Subcutaneous abdominal adipose tissue (tissue), 5 donors: ENCODE measurements around the gene CEACAM16.

Source experiments
- H3K27ac ChIP-seq: one replicate; pipeline ENCODE4 v1.7.0; 2013; ENCODE audit warnings: low read depth, mild to moderate bottlenecking, inconsistent platforms, low read length, moderate library complexity
- H3K27me3 ChIP-seq, 5 donors: one replicate each; pipeline ENCODE4 v1.7.0; 2013; ENCODE audit warnings: low read length in 5 of 5, inconsistent platforms in 1 of 5; ENCODE audit not compliant: control insufficient read depth in 5 of 5, insufficient read depth in 4 of 5
- H3K36me3 ChIP-seq, 5 donors: one replicate each; pipeline ENCODE4 v1.7.0; 2013; ENCODE audit warnings: low read length in 5 of 5; ENCODE audit not compliant: control insufficient read depth in 5 of 5, insufficient read depth in 5 of 5
- H3K4me1 ChIP-seq, 5 donors: one replicate each; pipeline ENCODE4 v1.7.0; 2013; ENCODE audit warnings: low read length in 5 of 5, mild to moderate bottlenecking in 3 of 5, moderate library complexity in 1 of 5; ENCODE audit not compliant: control insufficient read depth in 5 of 5, insufficient read depth in 5 of 5
- H3K4me3 ChIP-seq, 5 donors: one replicate each; pipeline ENCODE4 v1.7.0; 2013; ENCODE audit warnings: low read length in 5 of 5, low read depth in 1 of 5
- H3K9ac ChIP-seq, 5 donors: one replicate each; pipeline ENCODE4 v1.7.0; 2013; ENCODE audit warnings: low read length in 5 of 5, mild to moderate bottlenecking in 4 of 5, moderate library complexity in 3 of 5
- H3K9me3 ChIP-seq, 5 donors: one replicate each; pipeline ENCODE4 v1.7.0; 2013; ENCODE audit warnings: low read length in 5 of 5; ENCODE audit not compliant: control insufficient read depth in 5 of 5
- donor health status: healthy.
- donor health status: healthy.
- donor health status: healthy.
- donor health status: healthy.
- donor health status: healthy.

Gene CEACAM16, protein sequence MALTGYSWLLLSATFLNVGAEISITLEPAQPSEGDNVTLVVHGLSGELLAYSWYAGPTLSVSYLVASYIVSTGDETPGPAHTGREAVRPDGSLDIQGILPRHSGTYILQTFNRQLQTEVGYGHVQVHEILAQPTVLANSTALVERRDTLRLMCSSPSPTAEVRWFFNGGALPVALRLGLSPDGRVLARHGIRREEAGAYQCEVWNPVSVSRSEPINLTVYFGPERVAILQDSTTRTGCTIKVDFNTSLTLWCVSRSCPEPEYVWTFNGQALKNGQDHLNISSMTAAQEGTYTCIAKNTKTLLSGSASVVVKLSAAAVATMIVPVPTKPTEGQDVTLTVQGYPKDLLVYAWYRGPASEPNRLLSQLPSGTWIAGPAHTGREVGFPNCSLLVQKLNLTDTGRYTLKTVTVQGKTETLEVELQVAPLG

DNA sequence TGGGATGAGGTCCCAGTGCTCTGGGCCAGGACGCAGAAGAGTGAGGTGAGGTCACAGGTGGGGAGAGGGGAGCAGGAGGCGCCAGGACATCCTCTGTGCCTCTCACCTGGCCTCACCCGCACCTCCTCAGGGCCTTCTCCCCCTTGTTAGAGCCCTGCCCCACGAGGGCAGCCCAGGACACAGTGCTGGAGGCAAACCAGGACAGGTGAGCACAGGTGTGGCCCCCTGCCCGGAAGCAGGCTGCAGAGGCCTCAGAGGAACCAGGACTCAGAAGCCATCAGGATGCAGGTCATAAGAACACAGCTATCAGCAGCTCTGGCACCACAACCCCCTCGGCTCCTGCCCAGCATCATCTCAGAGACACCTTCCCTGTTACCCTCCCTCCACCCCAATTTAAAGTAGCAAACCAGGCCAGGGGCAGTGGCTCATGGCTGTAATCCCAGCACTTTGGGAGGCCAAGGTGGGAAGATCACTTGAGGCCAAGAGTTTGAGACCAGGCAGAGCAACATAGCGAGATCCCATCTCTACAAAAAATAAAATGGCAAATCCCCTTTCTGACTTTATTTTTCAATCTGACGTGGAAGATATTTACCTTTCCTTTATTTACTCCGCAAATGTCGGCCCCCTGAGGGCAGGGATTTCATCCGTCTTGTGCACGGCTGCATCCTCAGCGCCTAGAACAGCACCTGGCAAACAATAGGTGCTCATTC is at the start of gene CEACAM16:
CEACAM16 (plus strand) TSS at position 660 of the 710 bp plus-strand sequence. CDS start 2,306 bp downstream, outside the sequence.
- Histone ChIP-seq H3K4me3 (no peak within 1 kb of the TSS), H3K4me1 (peaks cover 0 to 7% (median 0%) of the 10 kb centered on the region in 5 donors), H3K27me3 (peaks cover 3 to 10% (median 4%) of the 10 kb centered on the region in 5 donors), H3K27ac (no peak within 1 kb of the TSS), H3K36me3 (no peaks in the 10 kb centered on the region), H3K9ac (no peak within 1 kb of the TSS), H3K9me3 (no peaks in the 10 kb centered on the region)

DNA sequence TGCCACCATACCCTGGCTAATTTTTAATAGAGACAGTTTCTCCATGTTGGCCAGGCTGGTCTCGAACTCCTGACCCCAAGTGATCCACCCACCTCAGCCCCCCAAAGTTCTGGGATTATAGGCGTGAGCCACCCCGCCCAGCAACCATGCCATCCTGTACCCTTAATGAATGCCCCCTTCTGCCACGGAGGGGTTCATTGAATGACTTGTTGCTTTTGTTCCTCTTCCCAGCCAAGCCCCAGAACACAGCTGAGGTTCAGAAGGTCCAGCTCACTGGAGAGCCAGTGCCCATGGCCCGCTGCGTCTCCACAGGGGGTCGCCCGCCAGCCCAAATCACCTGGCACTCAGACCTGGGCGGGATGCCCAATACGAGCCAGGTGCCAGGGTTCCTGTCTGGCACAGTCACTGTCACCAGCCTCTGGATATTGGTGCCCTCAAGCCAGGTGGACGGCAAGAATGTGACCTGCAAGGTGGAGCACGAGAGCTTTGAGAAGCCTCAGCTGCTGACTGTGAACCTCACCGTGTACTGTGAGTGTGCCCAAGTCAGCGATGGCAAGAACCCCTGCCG is 49.3 kb upstream of the CEACAM16 start:
- H3K9me3 ChIP-seq, result no peaks in the 10 kb centered on the region
- no peak overlapping the region for H3K4me3 ChIP-seq
- peaks cover 0 to 60% (median 42%) of the 10 kb centered on the region in 5 donors for H3K36me3 ChIP-seq
- H3K27ac ChIP-seq, result no peak overlapping the region
- H3K27me3 ChIP-seq, result no peaks in the 10 kb centered on the region
- H3K4me1 ChIP-seq, result peaks cover 0 to 7% (median 5%) of the 10 kb centered on the region in 5 donors
- H3K9ac ChIP-seq, result no peak overlapping the region

DNA sequence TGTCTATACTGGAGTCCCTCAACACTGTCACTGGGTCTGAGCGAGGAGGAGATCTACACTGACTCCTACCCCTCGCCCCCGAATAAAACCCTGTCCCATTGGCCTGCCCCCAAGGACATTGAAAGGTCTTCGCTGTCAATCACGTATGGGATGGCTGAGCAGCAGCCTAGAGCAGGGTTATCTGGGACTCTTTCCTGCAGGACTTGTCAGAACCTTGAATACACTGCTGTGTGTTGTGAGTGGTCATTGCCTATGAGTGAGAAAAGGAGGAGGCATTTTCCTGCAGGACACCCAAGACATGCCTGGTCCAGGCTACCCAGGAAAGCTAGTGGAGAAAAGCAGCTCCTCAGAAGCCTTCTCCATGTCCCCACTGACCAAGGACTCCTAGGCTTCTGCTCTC is 45.6 kb upstream of the CEACAM16 start:
- Histone ChIP-seq H3K9me3 (no peaks in the 10 kb centered on the region), H3K27ac (no peak overlapping the region), H3K9ac (no peak overlapping the region), H3K27me3 (no peaks in the 10 kb centered on the region), H3K36me3 (peaks cover 0 to 76% (median 55%) of the 10 kb centered on the region in 5 donors), H3K4me3 (no peak overlapping the region), H3K4me1 (peaks cover 0 to 6% (median 5%) of the 10 kb centered on the region in 5 donors)

DNA sequence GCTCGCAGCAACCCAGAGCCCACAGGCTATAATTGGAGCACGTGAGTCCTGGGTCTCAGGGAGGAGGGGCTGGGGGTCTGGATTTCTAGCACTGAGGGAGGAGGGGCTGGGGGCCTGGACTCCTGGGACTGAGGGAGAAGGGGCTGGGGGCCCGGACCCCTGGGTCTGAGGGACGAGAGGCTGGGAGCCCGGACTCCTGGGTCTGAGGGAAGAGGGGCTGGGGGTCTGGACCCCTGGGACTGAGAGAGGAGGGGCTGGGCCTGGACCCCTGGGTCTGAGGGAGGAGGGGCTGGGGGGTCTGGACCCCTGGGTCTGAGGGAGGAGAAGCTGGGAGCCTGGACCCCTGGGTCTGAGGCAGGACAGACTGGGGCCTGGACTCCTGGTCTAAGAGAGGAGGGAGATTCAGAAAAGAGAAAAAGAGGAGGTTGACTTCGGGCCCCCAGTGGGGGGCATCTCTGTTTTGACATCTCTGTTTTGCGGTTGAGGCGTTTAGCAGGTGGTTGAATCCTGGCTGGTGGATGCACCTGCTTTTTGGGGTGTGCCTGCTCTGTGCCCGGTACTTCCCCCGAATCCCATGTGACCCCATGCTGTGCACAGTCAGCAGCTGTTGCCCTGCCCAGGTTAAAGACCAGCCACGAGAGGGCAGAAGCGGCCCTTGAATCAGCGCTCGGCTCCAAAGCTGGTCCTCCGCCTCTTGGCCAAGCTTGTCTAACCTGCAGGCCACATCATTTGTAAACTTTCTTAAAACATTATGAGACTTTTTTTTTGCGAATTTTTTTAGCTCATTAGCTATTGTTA is 44.8 kb upstream of the CEACAM16 start:
- peaks cover 0 to 76% (median 61%) of the 10 kb centered on the region in 5 donors for H3K36me3 ChIP-seq
- H3K9ac ChIP-seq, result no peak overlapping the region
- H3K27me3 ChIP-seq, result no peaks in the 10 kb centered on the region
- H3K4me1 ChIP-seq, result peaks cover 0 to 6% (median 3%) of the 10 kb centered on the region in 5 donors
- H3K4me3 ChIP-seq, result no peak overlapping the region
- H3K9me3 ChIP-seq, result no peaks in the 10 kb centered on the region
- H3K27ac ChIP-seq, result no peak overlapping the region

DNA sequence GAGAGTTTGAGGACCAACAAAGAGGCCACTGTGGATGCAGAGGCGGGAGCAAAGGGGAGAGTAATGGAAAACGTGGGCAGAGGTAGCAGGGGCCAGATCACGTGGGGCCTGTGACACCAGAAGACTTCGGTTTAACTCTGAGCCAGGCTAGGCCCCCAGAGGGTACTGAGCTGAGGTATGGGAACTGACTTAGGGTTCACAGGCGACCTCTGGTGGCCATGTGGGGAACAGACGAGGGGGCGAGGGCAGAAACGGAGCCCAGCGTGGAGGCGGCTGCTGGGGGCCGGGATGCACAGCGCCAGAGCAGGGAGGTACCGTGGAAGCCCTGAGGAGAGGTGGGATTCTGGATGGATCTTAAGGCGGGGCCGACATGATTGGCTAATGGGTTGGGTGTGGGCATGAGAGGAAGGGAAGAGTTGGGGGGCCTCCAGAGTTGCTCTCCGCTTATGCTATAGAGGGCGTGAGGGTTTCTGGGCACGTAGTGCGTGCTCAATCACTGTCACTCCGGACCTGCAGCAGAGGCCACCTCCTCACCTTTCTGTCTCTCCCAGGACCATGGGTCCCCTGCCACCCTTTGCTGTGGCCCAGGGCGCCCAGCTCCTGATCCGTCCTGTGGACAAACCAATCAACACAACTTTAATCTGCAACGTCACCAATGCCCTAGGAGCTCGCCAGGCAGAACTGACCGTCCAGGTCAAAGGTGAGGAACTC is 41.6 kb upstream of the CEACAM16 start:
- Histone ChIP-seq H3K9me3 (no peaks in the 10 kb centered on the region), H3K27me3 (no peaks in the 10 kb centered on the region), H3K4me1 (peaks cover 0 to 6% (median 3%) of the 10 kb centered on the region in 5 donors), H3K36me3 (peaks cover 0 to 74% (median 64%) of the 10 kb centered on the region in 5 donors), H3K9ac (no peak overlapping the region), H3K27ac (no peak overlapping the region), H3K4me3 (no peak overlapping the region)

DNA sequence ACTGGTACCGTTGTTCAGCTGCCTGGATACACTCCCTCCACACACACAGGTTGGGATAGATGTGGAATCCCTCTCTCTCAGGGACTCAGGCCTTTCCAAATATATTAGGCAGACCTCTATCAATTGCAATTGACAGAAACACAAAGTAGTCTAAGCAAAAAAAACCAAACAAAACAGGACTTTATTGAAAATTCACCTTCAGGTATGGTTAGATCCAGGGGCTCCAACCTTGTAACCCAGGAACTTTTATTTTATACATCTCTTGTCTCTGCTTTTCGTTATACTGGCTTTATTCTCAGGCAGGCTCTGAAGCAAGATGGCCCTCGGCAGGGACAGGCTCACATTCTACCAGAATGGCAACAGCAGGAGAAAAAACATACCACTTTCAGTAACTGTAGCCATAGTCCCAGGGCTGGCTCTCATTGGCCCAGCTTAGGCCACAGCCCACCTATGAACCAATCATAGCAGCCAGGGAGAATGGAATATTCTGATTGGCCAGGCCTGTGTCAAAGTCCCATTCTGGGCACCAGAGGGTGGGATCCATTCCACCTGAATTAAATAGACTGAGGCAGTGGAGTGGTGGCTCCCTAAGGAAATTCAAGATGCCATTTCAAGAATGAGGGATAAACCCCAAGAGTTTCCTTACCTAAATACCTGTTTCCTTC is 40.8 kb upstream of the CEACAM16 start:
- no peak overlapping the region for H3K9ac ChIP-seq
- H3K27ac ChIP-seq, result no peak overlapping the region

DNA sequence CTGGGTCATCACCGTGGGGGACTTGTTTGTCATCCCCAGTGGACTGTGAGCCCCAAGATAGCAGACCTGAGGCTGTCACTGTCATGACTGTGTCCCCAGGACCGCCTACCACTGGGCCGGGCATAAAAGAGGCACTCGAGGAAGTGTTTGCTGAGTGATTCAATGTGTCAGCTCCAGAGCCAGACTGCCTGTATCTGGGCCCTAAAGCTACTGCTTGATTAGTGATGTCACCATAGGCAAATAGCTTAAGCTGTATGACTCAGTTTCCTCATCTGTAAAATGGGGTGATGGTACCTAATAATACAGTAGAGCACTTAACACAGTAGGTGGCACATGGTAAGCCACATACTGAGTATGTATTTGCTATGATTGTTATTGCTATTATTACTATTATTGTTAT is 38.9 kb upstream of the CEACAM16 start:
- Histone ChIP-seq H3K27me3 (no peaks in the 10 kb centered on the region), H3K9me3 (no peaks in the 10 kb centered on the region), H3K4me3 (no peak overlapping the region), H3K36me3 (peaks cover 0 to 71% (median 61%) of the 10 kb centered on the region in 5 donors), H3K9ac (no peak overlapping the region), H3K4me1 (peaks cover 0 to 6% (median 3%) of the 10 kb centered on the region in 5 donors), H3K27ac (no peak overlapping the region)

More for the DNA sequence above, 40.8 kb upstream of the CEACAM16 start:
- H3K9me3 ChIP-seq, result no peaks in the 10 kb centered on the region
- H3K27me3 ChIP-seq, result no peaks in the 10 kb centered on the region
- H3K4me1 ChIP-seq, result peaks cover 0 to 6% (median 3%) of the 10 kb centered on the region in 5 donors
- H3K4me3 ChIP-seq, result no peak overlapping the region
- H3K36me3 ChIP-seq, result peaks cover 0 to 75% (median 66%) of the 10 kb centered on the region in 5 donors

DNA sequence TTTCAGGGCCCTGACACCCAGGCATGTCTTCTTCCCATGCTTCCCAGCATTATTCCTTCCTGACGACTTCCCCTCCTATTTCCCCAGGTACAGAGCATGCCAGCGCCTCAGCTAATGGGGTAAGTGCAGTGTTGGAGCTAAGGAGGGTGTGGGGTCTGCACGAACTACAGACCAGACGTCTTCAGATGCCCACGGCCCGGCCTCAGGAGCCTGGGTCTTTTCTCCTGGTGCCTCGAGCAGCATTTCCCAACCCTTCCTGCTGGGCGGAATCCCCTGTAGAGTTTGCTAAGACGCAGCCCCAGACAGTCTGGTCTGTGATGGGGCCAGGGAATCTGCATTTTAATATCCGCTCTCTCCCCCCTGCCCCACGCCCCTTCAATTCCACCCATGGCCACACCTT is 37.7 kb upstream of the CEACAM16 start:
- Histone ChIP-seq H3K4me3 (no peak overlapping the region), H3K9ac (no peak overlapping the region), H3K27ac (no peak overlapping the region), H3K36me3 (peaks cover 0 to 61% (median 54%) of the 10 kb centered on the region in 5 donors), H3K9me3 (no peaks in the 10 kb centered on the region), H3K27me3 (no peaks in the 10 kb centered on the region), H3K4me1 (peaks cover 0 to 6% (median 3%) of the 10 kb centered on the region in 5 donors)
